Chondrocyte (in vitro differentiated cells): ENCODE measurements around the gene DNTTIP2. TPM values are rescaled to one million over a fixed set of nuclear protein-coding genes. Genes with fewer than 3 reads are reported as not detected.

Source experiments
- DNase-seq: peaks from one replicate; pipeline ENCODE4 v3.0.0; 2021; ENCODE audit warnings: mixed read lengths, low spot score
- H3K27ac Mint-ChIP-seq: one replicate; pipeline ENCODE4 v1.8.0; 2021; ENCODE audit warnings: mild to moderate bottlenecking, moderate library complexity, mixed read lengths; ENCODE audit not compliant: unreplicated experiment
- H3K27me3 Mint-ChIP-seq: 2 replicates; pipeline ENCODE4 v1.8.0; 2021; ENCODE audit warnings: low read depth, mixed read lengths
- H3K36me3 Mint-ChIP-seq: 2 replicates; pipeline ENCODE4 v1.8.0; 2021; ENCODE audit warnings: low read depth, mixed read lengths
- H3K4me1 Mint-ChIP-seq: 2 replicates; pipeline ENCODE4 v1.8.0; 2021; ENCODE audit warnings: low read depth, mild to moderate bottlenecking, mixed read lengths
- H3K4me3 Mint-ChIP-seq: one replicate; pipeline ENCODE4 v1.8.0; 2021; ENCODE audit warnings: mild to moderate bottlenecking, moderate library complexity, mixed read lengths; ENCODE audit not compliant: unreplicated experiment
- H3K9me3 Mint-ChIP-seq: 2 replicates; pipeline ENCODE4 v1.8.0; 2021; ENCODE audit warnings: low read depth, mixed read lengths
- total RNA-seq: library from RNA; stranded (reverse); gene quantifications from 3 replicates; pipeline ENCODE4 v1.2.1, GENCODE V29; 2021
- TF ChIP-seq, protein P1 (sequence below): fragments of 200-600 bp; sonication (generic); IDR thresholded peaks from 2 replicates; pipeline ENCODE4 v1.5.0; 2021; ENCODE audit warnings: antibody characterized with exemption, mild to moderate bottlenecking, moderate library complexity

DNTTIP2 gene
- total RNA-seq, 1 donor from 2014 or later: 39.1 TPM

DNA sequence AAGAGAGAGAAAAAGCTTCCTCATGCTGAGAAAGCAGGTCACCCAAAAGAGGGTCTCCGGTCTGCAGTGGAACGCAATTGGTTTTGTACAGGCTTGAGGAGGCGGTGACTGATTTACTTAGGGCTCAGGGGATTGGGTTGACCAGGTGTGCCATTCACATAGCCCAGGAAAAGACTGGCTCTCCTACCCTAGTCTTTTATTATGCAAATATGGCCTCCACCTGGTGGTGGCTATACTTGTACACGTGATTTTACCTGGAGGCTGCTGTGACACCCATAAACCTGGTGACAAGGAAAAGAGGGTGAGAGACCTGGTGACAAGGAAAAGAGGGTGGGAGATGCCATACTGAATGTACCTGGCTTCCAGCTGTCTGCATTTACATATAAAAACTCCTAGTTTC lies 49.9 kb downstream of the DNTTIP2 start:
- Mint-ChIP-seq H3K9me3 (peaks cover 22% of the 10 kb centered on the region), H3K4me1 (peaks cover 27% of the 10 kb centered on the region), H3K4me3 (no peak overlapping the region), H3K36me3 (peaks cover 21% of the 10 kb centered on the region), H3K27ac (no peak overlapping the region), H3K27me3 (no peaks in the 10 kb centered on the region)
- no peak for DNase-seq
- TF ChIP-seq, protein P1, sequence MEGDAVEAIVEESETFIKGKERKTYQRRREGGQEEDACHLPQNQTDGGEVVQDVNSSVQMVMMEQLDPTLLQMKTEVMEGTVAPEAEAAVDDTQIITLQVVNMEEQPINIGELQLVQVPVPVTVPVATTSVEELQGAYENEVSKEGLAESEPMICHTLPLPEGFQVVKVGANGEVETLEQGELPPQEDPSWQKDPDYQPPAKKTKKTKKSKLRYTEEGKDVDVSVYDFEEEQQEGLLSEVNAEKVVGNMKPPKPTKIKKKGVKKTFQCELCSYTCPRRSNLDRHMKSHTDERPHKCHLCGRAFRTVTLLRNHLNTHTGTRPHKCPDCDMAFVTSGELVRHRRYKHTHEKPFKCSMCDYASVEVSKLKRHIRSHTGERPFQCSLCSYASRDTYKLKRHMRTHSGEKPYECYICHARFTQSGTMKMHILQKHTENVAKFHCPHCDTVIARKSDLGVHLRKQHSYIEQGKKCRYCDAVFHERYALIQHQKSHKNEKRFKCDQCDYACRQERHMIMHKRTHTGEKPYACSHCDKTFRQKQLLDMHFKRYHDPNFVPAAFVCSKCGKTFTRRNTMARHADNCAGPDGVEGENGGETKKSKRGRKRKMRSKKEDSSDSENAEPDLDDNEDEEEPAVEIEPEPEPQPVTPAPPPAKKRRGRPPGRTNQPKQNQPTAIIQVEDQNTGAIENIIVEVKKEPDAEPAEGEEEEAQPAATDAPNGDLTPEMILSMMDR: no peak

DNA sequence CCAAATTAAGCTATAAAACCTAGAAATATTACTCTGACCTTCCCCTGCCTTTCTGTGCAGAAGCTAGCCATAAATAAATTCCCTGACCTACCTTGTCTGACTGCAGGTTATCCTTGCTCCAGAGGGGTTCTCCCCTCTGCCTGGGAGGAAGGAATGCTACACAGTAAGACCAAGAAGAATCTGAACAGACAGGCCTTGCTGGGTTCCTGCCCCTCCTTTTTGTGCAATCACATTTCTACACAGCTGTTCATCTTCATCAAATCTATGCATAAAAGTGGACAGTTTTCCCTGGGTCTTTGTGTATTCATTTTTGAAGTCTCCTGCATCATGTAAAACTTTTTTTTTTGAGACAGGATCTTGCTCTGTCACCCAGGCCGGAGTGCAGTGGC lies 50.6 kb downstream of the DNTTIP2 start:
- peaks cover 19% of the 10 kb centered on the region for H3K36me3 Mint-ChIP-seq
- DNase-seq: no peak
- no peak overlapping the region for H3K4me3 Mint-ChIP-seq
- peaks cover 15% of the 10 kb centered on the region for H3K9me3 Mint-ChIP-seq
- H3K4me1 Mint-ChIP-seq: peaks cover 27% of the 10 kb centered on the region
- peak overlapping the region; percentile 51 for H3K27ac Mint-ChIP-seq
- H3K27me3 Mint-ChIP-seq: no peaks in the 10 kb centered on the region
- TF ChIP-seq, protein P1: no peak

DNA sequence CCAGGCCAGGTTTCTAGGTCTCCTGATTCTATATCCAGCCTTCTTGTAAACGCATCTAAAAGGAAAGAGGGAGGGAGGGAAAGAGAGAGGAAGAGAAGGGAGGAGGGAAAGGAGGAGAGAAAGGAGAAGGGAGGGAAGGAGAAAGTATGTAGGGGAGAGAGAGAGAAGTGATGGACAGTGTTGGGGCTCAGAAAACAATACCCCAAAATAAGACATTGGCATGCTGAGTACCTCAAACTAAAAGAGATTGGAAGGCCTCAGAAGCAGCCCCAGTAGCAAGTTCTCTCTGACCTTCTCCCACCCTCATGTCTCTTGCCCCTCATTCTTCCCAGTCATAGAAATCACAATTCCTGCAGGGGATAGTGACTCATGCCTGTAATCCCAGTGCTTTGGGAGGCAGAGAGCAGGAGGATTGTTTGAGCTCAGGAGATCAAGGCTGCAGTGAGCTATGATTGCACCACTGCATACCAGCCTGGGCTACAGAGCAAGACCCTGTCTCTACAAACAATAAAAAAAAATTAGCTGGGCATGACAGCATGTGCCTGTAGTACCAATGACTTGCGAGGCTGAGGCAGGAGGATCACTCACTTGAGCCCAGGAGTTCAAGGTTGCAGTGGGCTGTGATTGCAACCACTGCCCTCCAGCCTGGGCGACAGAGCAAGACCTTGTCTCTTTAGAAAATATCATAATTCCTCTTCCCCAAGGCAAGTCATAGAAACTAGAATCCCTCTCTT lies 51.2 kb downstream of the DNTTIP2 start:
- TF ChIP-seq, protein P1: no peak
- peaks cover 10% of the 10 kb centered on the region for H3K9me3 Mint-ChIP-seq
- no peaks in the 10 kb centered on the region for H3K27me3 Mint-ChIP-seq
- peak overlapping the region; percentile 51 for H3K27ac Mint-ChIP-seq
- no peak for DNase-seq
- no peak overlapping the region for H3K4me3 Mint-ChIP-seq
- peaks cover 27% of the 10 kb centered on the region for H3K4me1 Mint-ChIP-seq
- peaks cover 14% of the 10 kb centered on the region for H3K36me3 Mint-ChIP-seq

DNA sequence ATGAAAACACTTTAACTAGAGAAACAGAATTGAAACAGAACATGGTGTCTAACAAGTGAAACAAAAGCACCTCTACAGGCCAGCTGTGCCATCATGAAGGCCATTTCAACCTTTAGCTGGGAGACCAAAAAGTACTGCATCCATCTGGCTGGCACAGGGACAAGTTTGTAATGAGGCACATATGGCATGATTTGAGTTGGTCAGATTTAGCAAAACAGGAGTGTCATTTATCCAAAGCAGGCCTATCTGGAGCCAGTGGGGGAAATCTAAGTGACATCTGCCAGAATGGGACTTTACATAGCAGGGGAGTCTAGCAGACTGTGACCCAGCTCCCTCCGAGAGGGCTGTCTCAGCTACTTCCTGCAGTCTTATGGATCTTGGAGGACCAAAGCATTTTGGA lies 51.9 kb downstream of the DNTTIP2 start:
- DNase-seq: no peak
- Mint-ChIP-seq H3K36me3 (peaks cover 10% of the 10 kb centered on the region), H3K27me3 (no peaks in the 10 kb centered on the region), H3K9me3 (peaks cover 7% of the 10 kb centered on the region), H3K4me3 (no peak overlapping the region), H3K27ac (no peak overlapping the region), H3K4me1 (peaks cover 27% of the 10 kb centered on the region)
- TF ChIP-seq, protein P1: no peak

DNA sequence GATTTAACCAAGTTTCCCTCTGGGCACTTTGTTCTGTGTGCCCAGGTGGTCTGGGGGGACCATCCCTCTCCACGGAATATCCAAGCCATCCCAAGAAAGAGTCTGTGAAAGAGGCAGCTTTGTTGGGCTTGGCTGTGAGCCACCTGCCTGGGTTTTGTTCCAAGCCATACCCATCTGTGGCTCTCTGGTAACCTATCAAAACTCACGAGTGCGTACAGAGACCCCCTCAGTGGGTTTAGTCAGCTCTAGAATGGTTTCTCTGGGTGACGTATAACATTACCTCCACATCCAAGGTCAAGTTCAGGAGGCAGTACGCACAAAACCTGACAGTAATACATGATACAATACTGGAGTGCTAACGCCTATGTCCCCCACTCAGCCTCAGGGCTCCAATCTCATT lies 54.2 kb downstream of the DNTTIP2 start:
- peaks cover 3% of the 10 kb centered on the region for H3K36me3 Mint-ChIP-seq
- TF ChIP-seq, protein P1: no peak
- H3K9me3 Mint-ChIP-seq: no peaks in the 10 kb centered on the region
- peaks cover 37% of the 10 kb centered on the region for H3K4me1 Mint-ChIP-seq
- H3K27ac Mint-ChIP-seq: no peak overlapping the region
- DNase-seq: no peak
- no peaks in the 10 kb centered on the region for H3K27me3 Mint-ChIP-seq
- no peak overlapping the region for H3K4me3 Mint-ChIP-seq
